HL-60/S4 treated with retinoic acid at 250 ng/mL for 4 days and 3 days (cell line): ENCODE measurements around the gene RELN.
"Not testable (repeated sequence)": the region's sequence is repeated elsewhere in the genome, so short reads cannot be mapped to it uniquely, and the experiment has no call there.

ENCODE experiments used
- in situ Hi-C: fragments of 300-500 bp; cut with MboI; formaldehyde crosslinking; loops from 2 replicates; pipeline ENCODE4 v1.7.0; 2022; ENCODE audit warnings: low sequenced_read_pairs

Gene RELN

GRCh38 chr7:103524042-103524907, 465.2 kb downstream of the RELN start:
- in situ Hi-C loops: no loop called here

- in situ Hi-C loops: no loop called here
Measured at GRCh38 chr7:103521937-103522336, 467.5 kb downstream of the RELN start.

- in situ Hi-C loops: no loop called here
Measured at GRCh38 chr7:103504505-103505135, 484.8 kb downstream of the RELN start.

- in situ Hi-C loops: no loop called here
Measured at GRCh38 chr7:103501206-103501605, 488.3 kb downstream of the RELN start.

GRCh38 chr7:103499976-103500375, 489.5 kb downstream of the RELN start:
- in situ Hi-C loops: no loop called here

- in situ Hi-C loops: no loop called here
Measured at GRCh38 chr7:103487419-103487818, 502.0 kb downstream of the RELN start.

- in situ Hi-C loops: not testable (repeated sequence)
Measured at GRCh38 chr7:103486873-103487272, 502.6 kb downstream of the RELN start.

GRCh38 chr7:103480771-103481170, 508.7 kb downstream of the RELN start:
- in situ Hi-C loops: no loop called here

- in situ Hi-C loops: no loop called here
Measured at GRCh38 chr7:103474956-103475355, 514.5 kb downstream of the RELN start.

GRCh38 chr7:103469095-103469948, 520.1 kb downstream of the RELN start:
- in situ Hi-C loops: no loop called here

- in situ Hi-C loops: no loop called here
Measured at GRCh38 chr7:103466814-103467213, 522.6 kb downstream of the RELN start.

GRCh38 chr7:103462358-103462757, 527.1 kb downstream of the RELN start:
- in situ Hi-C loops: no loop called here

GRCh38 chr7:103447073-103447960, 542.1 kb downstream of the RELN start:
- in situ Hi-C loops: no loop called here

GRCh38 chr7:103446049-103446520, 543.4 kb downstream of the RELN start, which contains the start of gene SLC26A5:
Gene SLC26A5 (minus strand): TSS chr7:103446207. CDS start chr7:103421514, 24,693 bp downstream.
- in situ Hi-C loops: no loop called here

GRCh38 chr7:103445228-103446048, 544.0 kb downstream of the RELN start:
- in situ Hi-C loops: no loop called here

- in situ Hi-C loops: no loop called here
Measured at GRCh38 chr7:103439661-103440060, 549.8 kb downstream of the RELN start.

GRCh38 chr7:103437623-103438022, 551.8 kb downstream of the RELN start:
- in situ Hi-C loops: no loop called here

GRCh38 chr7:103432712-103433111, 556.7 kb downstream of the RELN start:
- in situ Hi-C loops: no loop called here

- in situ Hi-C loops: no loop called here
Measured at GRCh38 chr7:103425177-103425576, 564.3 kb downstream of the RELN start.
